NCI-H128 (cell line): ENCODE data around the gene PTTG2.
"Not testable (repeated sequence)": the region's sequence is repeated elsewhere in the genome, so short reads cannot be mapped to it uniquely, and the experiment has no call there.

ENCODE experiments used
- DNase-seq: peaks from one replicate; lab custom pipeline; 2025; ENCODE audit not compliant: unreplicated experiment; lab: John Stamatoyannopoulos, UW

The PTTG2 gene

DNA sequence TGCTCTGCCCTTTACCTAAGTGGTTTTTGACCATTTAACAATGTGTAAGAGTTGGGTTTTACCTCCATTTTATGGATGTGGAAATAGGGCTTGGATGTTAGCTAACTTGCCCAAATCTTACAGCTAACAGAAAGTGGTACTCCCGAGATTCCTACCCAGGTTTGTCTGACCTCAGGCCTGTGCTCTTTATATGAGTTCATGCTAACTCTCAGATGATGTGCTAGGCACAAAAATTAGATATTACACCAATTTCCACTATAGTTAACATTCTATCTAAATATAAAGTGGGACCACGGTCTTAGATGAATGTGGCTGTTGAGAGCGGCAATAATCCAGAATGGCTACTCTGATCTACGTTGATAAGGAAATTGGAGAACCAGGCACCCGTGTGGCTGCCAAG is at the start of gene PTTG2:
PTTG2 (plus strand) TSS at position 301 of the 400 bp plus-strand sequence; CDS start at position 338, 37 bp downstream.
- no peak for DNase-seq

DNA sequence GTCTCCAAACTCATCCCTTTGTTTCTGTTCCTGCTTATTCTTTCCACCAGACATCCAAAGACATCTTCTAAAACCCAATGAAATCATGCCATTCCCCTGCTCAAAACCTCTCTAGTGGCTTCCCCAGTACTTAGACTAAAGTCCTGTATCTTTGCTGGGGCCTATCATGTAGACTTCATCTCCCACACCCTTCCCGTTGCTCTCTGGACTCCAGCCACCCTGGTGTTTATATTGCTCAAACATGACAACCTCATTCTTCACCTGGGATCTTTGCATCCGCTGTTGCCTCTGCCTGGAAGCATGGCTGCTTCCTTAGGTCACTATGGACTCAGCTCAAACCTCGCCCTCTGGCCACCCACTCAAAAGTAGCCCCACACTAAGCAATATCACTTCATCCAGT is 45.7 kb upstream of the PTTG2 start:
- DNase-seq = no peak

DNA sequence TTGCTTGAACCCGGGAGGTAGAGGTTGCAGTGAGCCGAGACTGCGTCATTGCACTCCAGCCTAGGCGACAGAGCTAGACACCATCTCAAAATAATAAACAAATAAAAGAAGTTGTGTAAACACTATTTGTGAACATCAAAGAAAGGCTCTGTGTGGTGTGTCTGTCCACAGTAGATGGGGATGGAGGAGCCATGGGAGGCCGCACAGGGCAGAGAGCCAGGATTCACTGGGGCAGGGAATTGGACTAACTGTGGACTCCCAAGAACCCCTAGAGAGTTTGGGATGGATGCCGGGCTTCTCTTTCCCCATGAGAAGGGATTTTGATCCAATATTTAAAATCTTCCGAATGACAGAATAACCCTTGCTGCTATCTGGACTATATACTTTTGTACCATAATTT is 42.8 kb upstream of the PTTG2 start:
- DNase-seq = no peak

DNA sequence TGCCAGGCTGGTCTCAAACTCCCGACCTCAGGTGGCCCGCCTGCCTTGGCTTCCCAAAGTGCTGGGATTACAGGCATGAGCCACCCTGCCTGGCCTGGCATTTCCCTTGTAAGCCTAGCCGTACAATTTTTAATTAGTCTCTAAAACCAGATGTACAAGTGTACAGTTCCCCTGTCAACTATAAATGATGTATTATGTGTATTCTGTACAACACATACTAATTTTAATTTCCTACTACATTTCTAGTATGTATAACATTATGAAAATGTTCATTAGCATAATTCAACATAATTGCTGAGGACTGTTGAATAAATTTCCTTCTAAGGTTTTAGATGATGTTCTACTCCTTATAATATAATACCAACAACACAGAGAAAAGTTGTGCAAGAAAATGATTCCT is 41.5 kb upstream of the PTTG2 start:
- no peak for DNase-seq

DNA sequence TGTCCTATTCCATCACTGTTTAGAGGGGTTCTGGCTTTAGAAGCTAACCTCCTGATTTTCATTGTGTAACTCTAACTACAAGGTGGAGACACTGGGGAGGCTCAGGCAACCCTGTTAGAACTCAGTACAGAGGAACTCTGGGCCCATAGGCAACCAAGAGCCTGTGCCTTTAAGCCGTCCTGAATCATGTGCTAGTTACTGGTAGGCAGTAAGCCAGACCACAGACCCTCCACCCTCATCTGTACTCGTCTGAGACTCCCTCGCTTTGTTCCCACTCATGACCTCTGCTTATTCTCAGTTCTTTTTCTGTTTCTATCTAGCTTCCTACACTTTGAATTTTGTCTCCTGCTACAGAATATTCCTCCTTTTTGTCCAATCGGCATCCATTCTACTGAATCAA is 37.9 kb upstream of the PTTG2 start:
- no peak for DNase-seq

DNA sequence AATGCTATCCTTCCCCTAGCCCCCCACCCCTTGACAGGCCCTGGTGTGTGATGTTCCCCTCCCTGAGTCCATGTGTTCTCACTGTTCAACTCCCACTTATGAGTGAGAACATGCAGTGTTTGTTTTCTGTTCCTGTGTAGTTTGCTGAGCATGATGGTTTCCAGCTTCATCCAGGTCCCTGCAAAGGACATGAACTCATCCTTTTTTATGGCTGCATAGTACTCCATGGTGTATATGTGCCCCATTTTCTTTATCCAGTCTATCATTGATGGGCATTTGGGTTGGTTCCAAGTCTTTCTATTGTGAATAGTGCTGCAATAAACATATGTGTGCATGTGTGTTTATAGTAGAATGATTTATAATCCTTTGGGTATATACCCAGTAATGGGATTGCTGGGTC is 37.1 kb upstream of the PTTG2 start:
- DNase-seq = not testable (repeated sequence)

DNA sequence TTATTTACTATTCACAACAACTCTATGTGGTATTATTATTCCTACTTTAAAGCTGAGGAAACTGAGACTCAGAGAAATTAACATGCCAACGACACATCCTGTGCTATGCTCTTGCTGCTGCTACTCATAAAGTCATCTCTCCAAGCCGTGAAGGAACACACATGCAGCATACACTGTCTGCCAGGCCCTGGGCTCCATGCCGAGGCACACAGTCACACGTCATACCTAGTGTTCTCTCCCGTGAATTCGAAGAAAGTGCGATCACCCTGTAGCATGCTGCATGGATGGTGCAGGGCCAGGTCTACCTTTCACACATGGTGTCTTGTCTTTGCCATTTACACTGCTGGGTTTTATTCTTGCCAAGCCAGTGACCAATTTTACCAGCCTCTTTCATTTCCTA is 35.3 kb upstream of the PTTG2 start:
- no peak for DNase-seq

DNA sequence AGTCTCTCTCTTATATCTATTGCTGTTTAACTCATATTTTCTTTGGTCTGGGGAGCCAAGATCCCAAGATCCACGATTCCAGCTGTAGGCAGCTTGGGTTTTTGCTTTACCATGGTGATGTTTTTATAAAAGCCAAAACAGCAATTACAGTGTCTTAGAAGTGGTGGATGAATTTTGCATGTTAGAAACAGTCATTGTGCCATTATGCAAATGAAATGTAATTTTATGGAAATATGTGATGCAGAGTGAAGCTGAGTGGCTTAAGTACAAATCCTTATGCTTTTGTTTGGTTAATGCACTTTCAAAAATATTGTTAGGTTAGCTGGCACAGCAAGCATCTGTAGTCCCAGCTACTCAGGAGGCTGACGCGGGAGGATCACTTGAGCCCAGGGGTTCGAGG is 32.8 kb upstream of the PTTG2 start:
- no peak for DNase-seq

DNA sequence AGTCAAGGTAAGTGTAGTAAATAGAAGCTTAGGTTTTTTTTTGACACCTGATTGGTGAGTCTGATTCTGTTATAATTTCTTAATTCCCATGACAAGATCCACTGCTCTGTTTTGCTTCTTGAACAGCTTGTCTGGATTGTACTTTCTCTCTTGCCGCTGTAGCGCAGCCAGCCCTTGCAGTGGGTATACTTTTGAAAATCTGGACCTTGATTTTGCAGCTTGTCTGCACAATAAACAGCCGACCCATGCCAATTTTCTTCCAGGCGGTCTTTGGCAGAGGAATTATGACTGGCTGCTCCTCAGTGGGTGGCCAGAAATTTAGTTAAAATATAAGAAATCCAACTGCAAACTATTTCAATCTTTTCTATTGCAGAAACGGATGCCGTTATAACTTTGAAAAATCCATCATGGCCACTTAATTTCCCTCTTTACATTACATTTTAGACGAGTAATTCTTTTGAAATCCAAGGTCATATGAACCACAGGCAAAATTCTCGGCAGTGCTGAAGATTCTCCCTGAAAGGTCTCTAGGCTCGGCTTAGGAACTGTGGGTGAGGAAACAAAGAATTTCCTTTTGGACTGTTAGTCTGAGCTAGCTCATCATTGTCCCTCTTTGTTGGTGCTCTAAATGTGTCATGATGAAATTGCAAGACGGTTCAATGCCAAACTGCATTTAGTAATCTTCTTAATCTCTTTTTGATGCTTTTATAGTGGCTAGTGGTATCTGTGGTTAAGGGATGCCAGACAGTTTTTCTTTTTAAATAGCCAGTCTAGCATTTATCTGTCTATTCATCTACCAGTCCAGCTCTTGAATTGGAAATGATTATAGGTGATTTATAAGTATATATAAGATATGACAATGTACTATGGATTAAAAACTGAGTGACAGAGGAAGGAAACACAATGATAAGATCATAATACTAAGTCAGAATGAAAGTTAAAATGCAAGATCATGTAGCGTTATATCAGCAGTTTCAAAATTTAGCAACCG is 31.5 kb upstream of the PTTG2 start:
- no peak for DNase-seq

DNA sequence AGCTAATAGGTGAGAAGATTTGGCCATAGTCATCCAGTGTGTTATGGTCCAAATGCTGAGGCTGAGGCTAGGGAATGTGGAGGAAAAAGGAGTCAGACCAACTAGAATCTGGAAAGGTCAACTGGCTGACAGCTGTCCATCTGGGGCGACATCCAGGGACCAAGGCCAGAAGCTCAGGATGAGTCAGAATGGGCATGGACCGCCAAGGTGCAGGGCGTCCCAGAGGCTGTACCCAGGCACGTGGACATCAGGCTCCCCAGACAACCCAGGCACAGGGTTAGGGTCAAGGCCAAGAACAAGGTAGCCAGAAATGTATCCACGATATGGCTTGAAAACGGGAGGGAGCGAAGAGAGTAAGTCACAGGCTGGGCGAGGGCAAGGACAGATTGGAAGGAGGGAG is 26.1 kb upstream of the PTTG2 start:
- DNase-seq = no peak

DNA sequence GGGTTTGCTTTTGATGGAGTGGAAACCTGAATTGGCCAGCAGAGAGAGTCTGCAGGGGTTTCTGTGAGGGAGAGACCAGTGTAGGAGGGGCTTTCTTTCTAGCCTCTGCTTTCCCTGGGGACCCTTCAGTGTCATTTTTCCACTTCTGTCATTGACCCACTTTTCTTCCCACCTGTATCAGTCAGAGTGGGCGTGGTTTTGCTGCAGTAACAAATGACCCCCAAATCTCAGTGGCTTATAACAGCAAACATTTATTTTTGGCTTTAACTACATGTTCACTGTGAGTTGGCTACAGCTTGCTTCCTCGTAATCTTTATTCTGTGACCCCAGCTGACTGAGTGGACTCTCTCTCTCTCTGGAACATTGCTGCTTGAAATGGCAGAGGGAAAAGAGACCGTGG is 25.6 kb upstream of the PTTG2 start:
- no peak for DNase-seq

DNA sequence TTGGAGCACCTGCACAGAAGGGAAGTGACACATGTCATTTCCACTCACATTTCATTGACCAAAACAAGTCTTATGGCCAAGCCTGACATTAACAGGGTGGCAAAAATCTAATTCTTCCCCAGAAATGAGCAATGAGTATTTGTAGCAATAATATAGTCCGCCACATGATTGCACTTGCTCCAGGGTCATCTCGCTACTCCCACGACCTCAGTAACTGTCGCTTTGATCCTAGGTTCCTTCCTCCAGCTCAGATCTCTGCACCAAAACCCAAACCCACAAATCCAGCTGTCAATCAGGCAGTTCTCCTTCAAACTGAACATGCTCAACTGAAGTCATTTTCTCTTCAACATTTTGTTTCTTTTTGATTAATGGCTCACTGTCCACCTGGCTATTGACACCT is 25.2 kb upstream of the PTTG2 start:
- DNase-seq = no peak

DNA sequence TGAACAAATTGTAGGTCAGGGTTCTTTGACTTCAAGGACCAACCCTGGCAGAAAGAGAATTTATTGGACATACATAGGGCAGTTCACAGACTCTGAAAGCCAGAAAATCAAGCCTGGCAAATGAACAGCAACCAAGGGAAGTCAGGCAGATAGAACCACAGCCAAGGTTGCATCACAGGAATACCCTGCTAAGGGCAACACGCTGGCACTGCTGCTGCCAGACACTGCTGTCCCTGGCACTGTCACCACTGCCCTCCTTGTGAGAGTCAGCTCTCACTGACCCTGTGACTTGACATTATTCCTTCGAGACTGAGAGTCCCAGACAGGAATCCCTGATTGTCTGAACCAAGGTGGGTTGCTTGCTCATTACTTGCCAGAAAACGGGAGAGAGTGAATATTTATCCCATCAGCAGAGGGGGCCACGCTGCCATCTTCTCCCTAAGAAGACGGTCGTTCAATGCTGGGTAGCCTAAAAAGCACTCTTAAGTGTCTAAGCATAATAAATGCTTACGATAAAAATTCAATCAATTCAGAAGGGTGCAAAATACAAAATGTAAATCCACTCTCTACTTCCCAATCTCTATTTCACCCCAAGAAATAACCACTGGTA is 23.2 kb upstream of the PTTG2 start:
- DNase-seq = no peak

DNA sequence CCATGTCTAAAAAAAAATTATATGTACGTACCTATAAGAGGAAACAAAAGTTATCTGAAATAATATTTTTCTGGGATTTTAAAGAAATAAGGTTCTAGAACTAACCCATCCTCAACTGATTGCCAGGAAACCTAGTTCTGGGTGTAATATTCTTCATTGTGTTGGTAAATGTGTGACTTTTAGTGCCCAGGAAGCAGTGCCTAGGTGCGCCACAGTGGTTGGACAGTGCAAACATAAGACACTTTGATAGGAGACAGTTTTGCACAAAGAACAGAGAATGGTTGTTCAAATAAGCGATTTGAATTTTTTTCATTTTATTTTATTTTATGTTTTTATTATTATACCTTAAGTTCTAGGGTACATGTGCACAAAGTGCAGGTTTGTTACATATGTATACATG is 22.0 kb upstream of the PTTG2 start:
- DNase-seq = no peak

DNA sequence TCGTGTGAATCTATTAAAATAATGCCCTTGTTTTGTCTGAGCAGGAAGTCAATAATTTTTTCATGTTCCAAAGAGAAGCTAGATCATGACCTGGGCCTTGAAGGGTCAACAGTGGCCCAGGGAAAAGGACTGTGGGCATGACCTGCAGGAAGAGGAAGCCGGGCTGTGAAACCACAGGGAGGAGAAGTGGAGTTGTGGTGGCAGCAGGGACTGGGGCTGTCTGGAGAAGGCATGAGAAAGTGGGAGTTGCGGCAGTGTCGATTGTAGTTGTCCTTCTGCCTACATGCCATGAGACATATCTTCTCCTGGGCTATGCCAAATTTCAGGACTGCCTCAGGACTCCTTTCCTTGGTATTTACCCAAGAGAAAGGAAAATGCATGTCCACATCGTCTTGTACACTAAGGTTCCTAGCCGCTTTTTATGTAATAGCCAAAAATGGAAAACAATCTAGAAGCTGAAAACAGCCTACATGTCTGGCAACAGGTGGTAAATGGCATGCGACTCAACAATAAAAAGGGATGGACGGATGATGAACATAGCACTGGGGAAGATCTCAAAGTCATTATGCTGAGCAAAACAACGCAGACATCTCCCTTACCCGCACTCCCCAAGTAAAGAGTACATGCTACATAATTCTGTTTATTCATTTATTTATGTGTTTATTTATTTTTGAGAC is 13.6 kb upstream of the PTTG2 start:
- DNase-seq = no peak

DNA sequence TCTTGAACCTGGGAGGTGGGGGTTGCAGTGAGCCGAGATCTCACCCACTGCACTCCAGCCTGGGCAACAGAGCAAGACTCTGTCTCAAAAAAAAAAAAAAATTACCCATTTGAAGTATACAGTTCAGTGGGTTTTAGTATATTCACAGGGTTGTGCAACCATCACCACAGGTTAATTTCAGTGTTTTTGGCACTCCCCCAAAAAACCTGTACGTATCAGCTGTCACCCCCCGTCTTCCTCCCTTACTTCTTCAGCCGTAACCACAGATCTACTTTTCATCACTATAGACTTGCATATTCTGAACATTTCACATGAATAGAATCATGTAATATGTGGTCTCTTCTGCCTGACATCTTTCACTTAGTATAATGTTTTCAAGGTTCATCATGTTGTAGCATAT is 11.7 kb upstream of the PTTG2 start:
- DNase-seq = no peak

DNA sequence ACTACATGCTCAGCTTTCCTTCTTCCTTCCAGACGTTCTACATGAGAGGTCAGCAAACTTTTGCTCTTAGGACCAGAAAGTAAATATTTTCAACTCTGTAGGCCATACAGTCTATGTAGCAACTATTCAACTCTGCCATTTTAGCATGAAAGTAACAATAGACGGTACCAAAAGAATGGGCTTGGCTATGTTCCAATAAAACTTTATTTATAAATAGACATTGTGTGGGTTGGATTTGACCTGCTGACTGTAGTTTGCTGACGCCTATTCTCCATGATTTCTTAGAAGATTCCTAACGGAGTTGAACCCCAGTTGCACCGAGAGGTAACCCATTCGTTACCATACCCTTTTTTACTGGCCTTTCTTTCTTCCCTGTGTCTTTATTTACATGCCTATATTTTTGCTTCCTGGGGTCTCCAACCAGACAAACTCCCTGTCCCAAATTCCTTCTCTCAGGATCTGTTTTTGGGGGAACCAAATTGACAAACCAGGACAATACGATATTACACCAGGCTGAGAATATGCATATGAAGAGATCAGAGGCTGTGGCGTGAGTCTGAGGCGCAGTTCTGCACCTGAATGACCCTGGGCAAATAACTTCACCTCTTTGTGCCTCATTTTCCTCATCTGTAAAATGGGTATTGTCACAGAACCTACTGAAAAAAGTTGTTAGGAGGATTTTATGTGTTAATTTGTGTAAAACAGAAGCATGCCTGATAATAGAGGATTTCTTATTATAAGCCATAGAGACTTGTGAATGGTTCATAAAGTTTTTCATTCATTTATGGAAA is 10.4 kb upstream of the PTTG2 start:
- DNase-seq = no peak

DNA sequence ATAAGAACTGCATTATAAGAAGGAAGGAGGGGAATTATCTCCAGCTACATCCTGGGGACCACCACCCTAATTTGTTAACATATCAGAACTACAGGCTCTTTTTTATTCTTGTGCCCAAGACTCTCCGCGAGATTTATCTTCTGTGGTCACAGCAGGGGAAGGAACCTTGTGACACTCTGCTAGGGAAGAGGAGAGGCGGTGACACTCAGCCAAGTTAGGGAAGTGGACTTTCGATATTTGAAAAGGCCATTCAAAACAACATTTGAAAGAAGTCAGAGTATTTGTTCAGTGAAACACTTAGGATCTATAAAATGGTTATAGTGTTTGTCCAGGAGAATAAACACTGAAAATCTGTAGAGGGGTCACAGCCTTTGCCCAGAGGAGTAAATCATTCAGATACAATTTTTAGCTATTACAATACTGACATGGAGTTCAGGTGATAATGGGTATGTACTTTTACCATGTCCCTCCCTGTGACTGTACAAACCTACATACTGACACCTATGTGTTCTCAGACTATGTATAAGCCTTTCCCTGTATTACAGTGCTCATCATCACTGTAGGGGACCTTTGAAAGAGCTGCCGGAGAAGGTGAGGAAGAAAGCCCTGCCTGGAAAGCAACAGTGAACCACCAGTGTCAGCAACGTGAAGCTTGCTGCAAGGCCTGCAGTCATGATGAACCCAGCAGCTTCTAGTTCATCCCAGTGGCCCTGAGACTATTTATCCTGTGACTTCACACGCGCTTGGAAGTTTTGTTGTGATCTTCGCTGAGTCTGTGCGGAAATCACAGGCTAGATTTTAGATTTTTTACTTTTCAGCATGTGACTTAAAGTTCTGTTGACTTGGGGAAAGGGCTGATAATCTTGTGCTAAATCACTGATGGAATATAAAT is 8.5 kb upstream of the PTTG2 start:
- DNase-seq = no peak

DNA sequence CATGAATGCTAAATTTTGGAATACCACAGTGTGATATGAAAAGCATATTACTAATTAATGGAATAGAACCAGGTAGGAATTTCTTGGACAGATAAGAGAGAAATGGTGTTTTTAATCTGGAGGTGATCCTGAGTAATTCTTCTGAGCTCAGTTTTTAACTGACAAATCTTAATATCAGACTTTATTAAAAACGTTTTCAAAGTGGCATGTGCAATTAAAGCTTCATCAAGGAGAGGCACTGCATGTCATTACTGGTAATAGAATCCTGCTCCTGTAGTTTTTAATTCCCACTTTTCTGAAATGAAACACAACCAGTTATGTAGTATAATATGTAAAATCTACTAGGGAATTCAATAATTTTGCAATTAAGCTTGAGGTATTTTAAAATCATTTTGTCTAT is 7.0 kb upstream of the PTTG2 start:
- DNase-seq = no peak

DNA sequence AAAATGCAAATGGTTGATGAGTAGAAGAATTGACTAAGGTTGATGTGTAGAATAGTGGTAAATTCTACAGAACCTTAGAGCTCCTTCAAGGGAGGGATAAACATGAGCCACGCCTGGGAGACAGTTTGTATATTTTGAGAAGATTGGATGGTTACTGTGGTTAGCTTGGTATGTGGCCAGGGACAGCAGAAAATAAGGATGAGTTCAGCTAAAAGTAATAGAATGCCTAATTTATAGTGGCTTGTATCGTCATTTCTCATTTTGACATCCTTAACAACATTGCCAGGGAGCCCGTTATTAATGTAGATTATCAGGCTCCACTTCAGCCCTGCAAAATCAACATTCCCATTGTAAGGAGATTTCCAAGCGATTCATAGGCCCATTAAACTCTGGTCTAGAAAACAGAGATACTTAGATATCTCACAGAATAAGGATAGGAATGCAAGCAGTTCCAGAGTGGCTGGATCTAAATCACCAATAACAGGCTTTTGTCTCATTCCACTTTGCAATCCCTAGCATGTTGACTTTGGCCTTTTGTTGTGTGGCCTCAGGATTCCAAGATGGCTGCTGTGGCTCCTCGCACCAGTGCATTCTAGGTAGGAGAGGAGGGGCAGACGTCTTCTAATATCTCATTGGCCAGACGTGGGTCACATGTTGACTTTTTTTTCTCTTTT is 6.4 kb upstream of the PTTG2 start:
- DNase-seq = no peak
